Glomerular endothelial cell (primary cell): ENCODE data around the gene IL7R. TPM values are rescaled to one million over a fixed set of nuclear protein-coding genes. Genes with fewer than 3 reads are reported as not detected.

Source experiments
- DNase-seq: peaks from one replicate; pipeline ENCODE4 v3.0.0-alpha.2; 2011; ENCODE audit warnings: low read depth, low spot score; ENCODE audit errors: extremely low read depth
- total RNA-seq: library from RNA; depleted of rRNA; stranded (reverse); fragments of >200 nt; gene quantifications from 2 replicates; pipeline ENCODE4 v1.2.3, GENCODE V29; 2015

IL7R gene
- total RNA-seq, 1 donor from 2014 or later: 6.0 TPM

- DNase-seq: no peak
Observed at GRCh38 chr5:35903631-35904203, 47.0 kb downstream of the IL7R start.

GRCh38 chr5:35904443-35905132 is 47.9 kb downstream of the IL7R start:
- no peak for DNase-seq

- no peak for DNase-seq
Observed at GRCh38 chr5:35908228-35908627, 51.5 kb downstream of the IL7R start.

GRCh38 chr5:35908814-35909213 is 52.1 kb downstream of the IL7R start:
- DNase-seq: no peak

GRCh38 chr5:35919191-35919590 is 62.5 kb downstream of the IL7R start:
- DNase-seq: no peak

- DNase-seq: no peak
Observed at GRCh38 chr5:35920890-35921289, 64.2 kb downstream of the IL7R start.

GRCh38 chr5:35921930-35922329 is 65.2 kb downstream of the IL7R start:
- DNase-seq: no peak

- no peak for DNase-seq
Observed at GRCh38 chr5:35922468-35922867, 65.8 kb downstream of the IL7R start.

- DNase-seq: no peak
Observed at GRCh38 chr5:35924122-35924949, 67.6 kb downstream of the IL7R start.

GRCh38 chr5:35924950-35925722 is 68.4 kb downstream of the IL7R start:
- no peak for DNase-seq

- no peak for DNase-seq
Observed at GRCh38 chr5:35926389-35927051, 69.8 kb downstream of the IL7R start.

Other genes with a start within 250 kb of the IL7R start
- gene SPEF2, start 239.0 kb upstream of the IL7R start, total RNA-seq: 0.82 and 1.1 TPM in 2 replicates
- gene CAPSL, start 81.7 kb downstream of the IL7R start, total RNA-seq: not detected in 2 replicates
- gene UGT3A1, start 134.5 kb downstream of the IL7R start, total RNA-seq: not detected in 2 replicates
- gene UGT3A2, start 210.0 kb downstream of the IL7R start, total RNA-seq: not detected in 2 replicates